ENCODE measurements around the gene BCL10.

BCL10 gene

GRCh38 chr1:85220756-85221201, 55.7 kb downstream of the BCL10 start:
- DNase-seq (ENCODE audit: low read depth) = no peak

GRCh38 chr1:85219853-85220610, 56.4 kb downstream of the BCL10 start:
- DNase-seq (ENCODE audit: low read depth) = no peak

- DNase-seq (ENCODE audit: low read depth) = no peak
These were observed 59.7 kb downstream of the BCL10 start for GRCh38 chr1:85216697-85217096.

Measured in activated T-cell treated with anti-CD3 and anti-CD28 coated beads for 24 hours (primary cell).